Spleen (tissue), 7 donors: ENCODE measurements around the gene FAAP20.
A peak's percentile ranks its signal among the peaks of the same experiment; 100 is the strongest.

Source experiments
- POLR2A ChIP-seq, 3 donors: fragments of 450-650 bp; IDR thresholded peaks; one replicate each; pipeline ENCODE4 v1.5.1; 2017; ENCODE audit warnings: antibody characterized with exemption in 3 of 3, mild to moderate bottlenecking in 1 of 3
- POLR2AphosphoS5 ChIP-seq, 3 donors: sonication (generic); formaldehyde crosslinking; IDR thresholded peaks; one replicate each; pipeline ENCODE4 v1.5.1; 2017; ENCODE audit warnings: antibody characterized with exemption in 3 of 3
- TF ChIP-seq, protein P1 (sequence below), 11 experiments: fragments of 200-600 bp in 7 of 11; fragments of 450-650 bp in 4 of 11; sonication (generic) in 4 of 11; IDR thresholded peaks in 8 of 11; conservative IDR thresholded peaks in 3 of 11; 1 replicate in 7 of 11; 2 replicates in 4 of 11; pipeline versions ENCODE4 v1.4.0 to v1.8.0; 2016 to 2021; ENCODE audit warnings: antibody characterized with exemption in 11 of 11, inconsistent platforms in 4 of 11, mild to moderate bottlenecking in 1 of 11
- donor health status: DM: no; HTN: no; CAD: no; lungs with moderate emphysema.
- donor health status: DM: no; HTN: no; CAD: no.
- donor health status: DM: no; HTN: no; CAD: no.

DNA sequence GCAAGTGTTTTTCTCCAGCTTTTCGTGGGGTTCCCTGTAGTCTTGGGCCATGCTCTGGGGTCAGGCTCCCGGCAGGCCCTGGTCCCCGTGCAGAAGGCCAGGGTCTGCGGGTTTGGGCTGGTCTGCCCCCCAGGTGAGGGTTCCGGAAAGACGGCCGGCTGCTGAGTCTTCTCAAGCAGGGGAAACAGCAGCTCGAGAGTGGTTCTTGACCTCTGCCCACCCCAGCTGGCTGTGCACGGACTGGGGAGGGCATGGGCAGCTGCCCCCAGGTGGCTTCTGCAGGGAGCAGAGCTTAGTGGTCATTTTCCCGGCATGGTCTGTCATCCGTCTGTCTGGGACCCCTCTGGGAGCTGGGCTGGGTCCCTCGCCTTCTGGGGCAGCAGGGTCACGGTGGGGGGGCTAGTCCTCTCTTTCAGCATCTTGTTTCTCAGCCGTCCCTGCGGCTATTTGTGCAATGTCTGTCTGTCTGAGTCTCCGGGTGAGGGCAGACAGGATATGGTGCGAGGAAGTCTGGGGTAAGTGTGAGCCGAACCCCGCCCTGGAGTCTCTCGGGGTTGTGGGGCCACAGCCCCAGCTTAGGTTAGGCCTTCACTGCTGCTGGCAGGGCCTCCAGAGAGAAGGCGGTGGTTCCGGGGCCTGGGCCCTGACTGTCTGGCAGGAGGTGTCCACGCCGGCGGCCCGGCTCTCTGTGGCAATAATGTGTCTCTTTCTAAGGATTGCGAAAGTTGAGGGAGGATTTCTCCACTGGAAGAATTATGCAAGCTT is 39.6 kb upstream of the FAAP20 start:
- TF ChIP-seq, protein P1, sequence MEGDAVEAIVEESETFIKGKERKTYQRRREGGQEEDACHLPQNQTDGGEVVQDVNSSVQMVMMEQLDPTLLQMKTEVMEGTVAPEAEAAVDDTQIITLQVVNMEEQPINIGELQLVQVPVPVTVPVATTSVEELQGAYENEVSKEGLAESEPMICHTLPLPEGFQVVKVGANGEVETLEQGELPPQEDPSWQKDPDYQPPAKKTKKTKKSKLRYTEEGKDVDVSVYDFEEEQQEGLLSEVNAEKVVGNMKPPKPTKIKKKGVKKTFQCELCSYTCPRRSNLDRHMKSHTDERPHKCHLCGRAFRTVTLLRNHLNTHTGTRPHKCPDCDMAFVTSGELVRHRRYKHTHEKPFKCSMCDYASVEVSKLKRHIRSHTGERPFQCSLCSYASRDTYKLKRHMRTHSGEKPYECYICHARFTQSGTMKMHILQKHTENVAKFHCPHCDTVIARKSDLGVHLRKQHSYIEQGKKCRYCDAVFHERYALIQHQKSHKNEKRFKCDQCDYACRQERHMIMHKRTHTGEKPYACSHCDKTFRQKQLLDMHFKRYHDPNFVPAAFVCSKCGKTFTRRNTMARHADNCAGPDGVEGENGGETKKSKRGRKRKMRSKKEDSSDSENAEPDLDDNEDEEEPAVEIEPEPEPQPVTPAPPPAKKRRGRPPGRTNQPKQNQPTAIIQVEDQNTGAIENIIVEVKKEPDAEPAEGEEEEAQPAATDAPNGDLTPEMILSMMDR (IDR thresholded peaks at IDR 0.05 in 8 of 11, conservative IDR thresholded peaks at IDR 0.05 in 3 of 11) = peak in 1 of 11 experiments; percentile 16
- TF ChIP-seq POLR2A (IDR thresholded peaks at IDR 0.05) (no peak), POLR2AphosphoS5 (IDR thresholded peaks at IDR 0.05) (peak; percentile 74 to 90 (median 77))
